OCI-LY7 (cell line): ENCODE results near the gene PCDH9. TPM values are rescaled to one million over a fixed set of nuclear protein-coding genes. Genes with fewer than 3 reads are reported as not detected.

Source experiments
- BruUV-seq: library from RNA; stranded (reverse); fragments of 400-500 nt; replicated peaks from 2 replicates; lab custom pipeline; 2021; lab: Mats Ljungman, UMichigan
- CTCF ChIA-PET: fragments of 300-600 bp; sonication (Branson Sonifier 250); formaldehyde crosslinking; loops from one replicate; lab custom pipeline; 2022; ENCODE audit warnings: antibody characterized with exemption; ENCODE audit not compliant: unreplicated experiment; lab: Charles Lee
- POLR2A ChIA-PET: fragments of 300-600 bp; sonication (Branson Sonifier 250); formaldehyde crosslinking; loops from one replicate; lab custom pipeline; 2022; ENCODE audit warnings: antibody characterized with exemption; lab: Charles Lee
- DNase-seq: peaks from one replicate; pipeline ENCODE4 v3.0.0-alpha.2; 2015; ENCODE audit warnings: low spot score
- H2AFZ ChIP-seq: fragments of 200-600 bp; sonication (generic), shearing (Covaris generic); 2 replicates; pipeline ENCODE4 v1.6.1; 2014; ENCODE audit warnings: mild to moderate bottlenecking, antibody characterized with exemption, low read length, moderate library complexity
- H3K27ac ChIP-seq: fragments of 200-600 bp; sonication (generic); 2 replicates; pipeline ENCODE4 v1.5.1; 2014; ENCODE audit warnings: mixed run types, low read depth, mild to moderate bottlenecking, moderate library complexity, low read length, inconsistent platforms; ENCODE audit not compliant: poor library complexity, severe bottlenecking
- H3K36me3 ChIP-seq: fragments of 200-600 bp; sonication (generic); 2 replicates; pipeline ENCODE4 v1.6.1; 2014; ENCODE audit warnings: mild to moderate bottlenecking, antibody characterized with exemption, low read length, moderate library complexity, mixed read lengths; ENCODE audit not compliant: insufficient read depth
- H3K4me1 ChIP-seq: fragments of 200-600 bp; sonication (generic); 2 replicates; pipeline ENCODE4 v1.5.1; 2014; ENCODE audit warnings: mild to moderate bottlenecking, low read length; ENCODE audit not compliant: insufficient read depth, poor library complexity, severe bottlenecking
- H3K4me2 ChIP-seq: fragments of 200-600 bp; sonication (generic); 2 replicates; pipeline ENCODE4 v1.6.1; 2014; ENCODE audit warnings: mild to moderate bottlenecking, low read length
- H3K4me3 ChIP-seq: fragments of 200-600 bp; sonication (generic); 2 replicates; pipeline ENCODE4 v1.5.1; 2014; ENCODE audit warnings: mild to moderate bottlenecking, low read depth, low read length; ENCODE audit not compliant: poor library complexity, severe bottlenecking
- H3K79me2 ChIP-seq: fragments of 200-600 bp; sonication (generic); 2 replicates; pipeline ENCODE4 v1.6.1; 2016; ENCODE audit warnings: low read depth, mild to moderate bottlenecking, low read length, moderate library complexity, mixed read lengths; ENCODE audit not compliant: insufficient read depth
- H3K9me2 ChIP-seq: fragments of 200-600 bp; sonication (generic); 2 replicates; pipeline ENCODE4 v1.6.1; 2016; ENCODE audit warnings: mild to moderate bottlenecking, low read length, mixed read lengths; ENCODE audit not compliant: insufficient read depth
- H3K9me3 ChIP-seq: fragments of 200-600 bp; sonication (generic); 2 replicates; pipeline ENCODE4 v1.6.1; 2014; ENCODE audit warnings: mild to moderate bottlenecking, mixed run types, low read length, mixed read lengths
- H4K20me1 ChIP-seq: fragments of 200-600 bp; sonication (generic); 2 replicates; pipeline ENCODE4 v1.6.1; 2014; ENCODE audit warnings: mild to moderate bottlenecking, antibody characterized with exemption, low read length, moderate library complexity, mixed read lengths; ENCODE audit not compliant: insufficient read depth
- CTCF ChIP-seq: fragments of 200-600 bp; sonication (generic); conservative IDR thresholded peaks from 2 replicates; pipeline ENCODE4 v1.5.1; 2014; ENCODE audit warnings: mild to moderate bottlenecking, antibody characterized with exemption, low read length, moderate library complexity, mixed read lengths
- EZH2phosphoT487 ChIP-seq: fragments of 200-600 bp; sonication (generic); IDR thresholded peaks from 2 replicates; pipeline ENCODE4 v1.6.1; 2018; ENCODE audit warnings: low read depth, borderline replicate concordance, mild to moderate bottlenecking, mixed run types, antibody characterized with exemption, low read length, moderate library complexity, mixed read lengths
- intact Hi-C: fragments of 100-400 bp; cut with micrococcal nuclease; formaldehyde crosslinking; loops from one replicate; pipeline ENCODE4 v1.10.0; 2022; ENCODE audit not compliant: unreplicated experiment
- total RNA-seq, 2 experiments: library from RNA; depleted of rRNA in 1 of 2; stranded (reverse); fragments of >200 nt in 1 of 2; shearing (Covaris generic) in 1 of 2; gene quantifications; 2 replicates each; pipeline ENCODE4 v1.2.3, GENCODE V29; 2014 to 2022

PCDH9 gene
- total RNA-seq, 2 experiments from 2014 or later, result 20.1 to 26.0 TPM

DNA sequence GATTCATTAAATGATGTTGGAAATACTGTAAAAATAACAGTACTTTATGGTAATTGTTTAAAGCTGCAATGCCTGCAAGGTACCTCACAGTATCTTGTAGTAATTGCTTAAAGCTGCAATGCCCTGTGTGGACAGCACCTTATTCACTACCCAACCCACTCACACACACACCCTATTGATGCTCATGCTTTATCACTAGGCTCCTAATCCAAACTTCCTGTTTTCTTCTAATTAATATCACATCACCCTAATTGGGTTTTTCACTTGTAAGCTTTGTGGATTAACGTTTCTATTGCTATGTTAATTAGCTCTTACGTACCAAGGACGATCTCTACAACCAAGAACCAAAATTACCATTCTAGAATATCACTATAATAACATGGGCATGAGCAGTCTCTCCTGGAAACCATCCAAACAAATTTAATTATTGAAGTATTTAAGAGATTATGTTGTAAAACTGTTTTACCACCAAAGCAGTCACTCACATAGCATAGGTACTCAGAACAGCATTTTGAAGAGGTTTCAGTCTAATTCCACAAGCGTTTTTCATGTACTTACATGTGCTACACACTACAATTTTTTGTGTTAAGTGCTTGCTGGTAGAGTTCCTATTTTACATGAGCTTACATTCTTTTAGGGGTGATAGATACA is 303.8 kb downstream of the PCDH9 start:
- Histone ChIP-seq H3K4me3 (no peak overlapping the region), H3K4me1 (peaks cover 11% of the 10 kb centered on the region), H3K9me2 (no peaks in the 10 kb centered on the region), H3K4me2 (no peak overlapping the region), H3K79me2 (no peaks in the 10 kb centered on the region), H3K36me3 (no peaks in the 10 kb centered on the region), H2AFZ (peak overlapping the region; percentile 61), H4K20me1 (no peaks in the 10 kb centered on the region), H3K27ac (no peak overlapping the region), H3K9me3 (no peaks in the 10 kb centered on the region)
- BruUV-seq, result no TSS peak
- ChIA-PET POLR2A (interaction anchor here (0.6 to 2.9 kb wide), 9 partner anchors 10 to 319 kb away, joined by 3 to 16 read pairs (median 4); no protein-coding TSS in a partner anchor), CTCF (no interaction called here)
- intact Hi-C loops, result no loop called here
- no peak for DNase-seq
- no peak for TF ChIP-seq EZH2phosphoT487
- no peak for TF ChIP-seq CTCF

GRCh38 chr13:66922444-66922843 is 307.7 kb downstream of the PCDH9 start:
- Histone ChIP-seq H3K9me3 (peaks cover 9% of the 10 kb centered on the region), H3K4me2 (no peak overlapping the region), H3K79me2 (no peaks in the 10 kb centered on the region), H3K4me3 (no peak overlapping the region), H4K20me1 (no peaks in the 10 kb centered on the region), H3K9me2 (no peaks in the 10 kb centered on the region), H3K4me1 (peaks cover 11% of the 10 kb centered on the region), H2AFZ (no peak overlapping the region), H3K27ac (no peak overlapping the region), H3K36me3 (peaks cover 9% of the 10 kb centered on the region; the same call in 1 of the 2 replicates)
- TF ChIP-seq CTCF (no peak), EZH2phosphoT487 (no peak)
- CTCF ChIA-PET, result no interaction called here
- no TSS peak for BruUV-seq
- intact Hi-C loops, result no loop called here
- DNase-seq, result no peak
- POLR2A ChIA-PET, result interaction anchor here (0.7 to 2.0 kb wide), 10 partner anchors 14 to 213 kb away, joined by 3 to 11 read pairs (median 4); no protein-coding TSS in a partner anchor

DNA sequence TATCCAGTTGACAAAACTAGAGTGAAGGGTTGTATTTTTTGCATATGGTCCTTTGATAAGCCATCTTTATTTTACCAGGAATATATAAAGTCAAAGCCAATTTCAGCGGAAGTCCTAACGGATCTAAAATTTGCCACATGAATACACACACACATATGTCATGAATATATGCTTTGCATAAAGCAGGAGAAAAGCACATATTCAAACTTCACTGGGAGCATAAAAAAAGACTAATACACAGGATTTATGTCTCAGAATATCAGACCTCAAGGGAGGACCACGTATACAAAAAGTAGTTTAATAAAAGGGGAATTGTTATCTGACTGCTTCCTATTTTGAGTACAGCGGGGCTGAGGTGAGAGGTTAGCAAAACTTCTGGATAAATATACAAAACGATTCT is 308.7 kb downstream of the PCDH9 start:
- ChIA-PET POLR2A (interaction anchor here (0.6 to 1.6 kb wide), 3 partner anchors 10 to 52 kb away, joined by 3 to 4 read pairs (median 3); no protein-coding TSS in a partner anchor), CTCF (no interaction called here)
- Histone ChIP-seq H3K4me3 (no peak overlapping the region), H3K9me2 (no peaks in the 10 kb centered on the region), H4K20me1 (no peaks in the 10 kb centered on the region), H2AFZ (no peak overlapping the region), H3K4me1 (peaks cover 7% of the 10 kb centered on the region), H3K36me3 (peaks cover 9% of the 10 kb centered on the region; the same call in 1 of the 2 replicates), H3K79me2 (no peaks in the 10 kb centered on the region), H3K4me2 (no peak overlapping the region), H3K9me3 (peaks cover 13% of the 10 kb centered on the region), H3K27ac (no peak overlapping the region)
- intact Hi-C loops, result no loop called here
- no peak for DNase-seq
- TF ChIP-seq EZH2phosphoT487, result no peak
- no peak for TF ChIP-seq CTCF
- no TSS peak for BruUV-seq
